Uterus (tissue), 4 donors: Measurements from ENCODE around the gene COCH. TPM values are rescaled to one million over a fixed set of nuclear protein-coding genes. Genes with fewer than 3 reads are reported as not detected.
"Not testable (repeated sequence)": the region's sequence is repeated elsewhere in the genome, so short reads cannot be mapped to it uniquely, and the experiment has no call there.

Experiments used
- DNase-seq, 2 donors: peaks; one replicate each; pipeline ENCODE4 v3.0.0-alpha.2; 2019 to 2020
- H3K27ac ChIP-seq, 2 donors: fragments of 200-600 bp; sonication (generic); 1 replicate in 1 of 2; 2 replicates in 1 of 2; pipeline ENCODE4 v1.5.1; 2016 to 2018
- H3K27me3 ChIP-seq, 2 donors: fragments of 200-600 bp; sonication (generic); one replicate each; pipeline ENCODE4 v1.5.1; 2018 to 2019; ENCODE audit warnings: control low read depth in 1 of 2
- H3K36me3 ChIP-seq, 2 donors: fragments of 200-600 bp; sonication (generic); one replicate each; pipeline ENCODE4 v1.5.1; 2019; ENCODE audit warnings: control low read depth in 1 of 2
- H3K4me1 ChIP-seq, 2 donors: fragments of 200-600 bp; sonication (generic); one replicate each; pipeline ENCODE4 v1.5.1; 2018 to 2019; ENCODE audit warnings: control low read depth in 1 of 2
- H3K4me3 ChIP-seq, 2 donors: fragments of 200-600 bp; sonication (generic); 1 replicate in 1 of 2; 2 replicates in 1 of 2; pipeline ENCODE4 v1.5.1; 2018 to 2019; ENCODE audit warnings: mild to moderate bottlenecking in 1 of 2
- H3K9me3 ChIP-seq, 2 donors: fragments of 200-600 bp; sonication (generic); one replicate each; pipeline ENCODE4 v1.5.1; 2019; ENCODE audit warnings: control low read depth in 1 of 2
- POLR2A ChIP-seq, 2 donors: fragments of 450-650 bp; IDR thresholded peaks; one replicate each; pipeline ENCODE4 v1.6.1; 2016; ENCODE audit warnings: antibody characterized with exemption in 2 of 2, mild to moderate bottlenecking in 1 of 2, moderate library complexity in 1 of 2
- intact Hi-C: fragments of 100-400 bp; cut with DNase I; formaldehyde crosslinking; loops from one replicate; pipeline ENCODE4 v1.15.1; 2023; ENCODE audit warnings: low total_unique reads
- total RNA-seq, 4 donors: library from RNA; depleted of rRNA in 3 of 4; stranded (reverse); fragments of >200 nt in 3 of 4; gene quantifications; one replicate each; pipeline versions ENCODE4 v1.1.0 to v1.2.4, GENCODE V29; 2014 to 2023
- TF ChIP-seq, protein P1 (sequence below), 4 experiments: fragments of 200-600 bp in 2 of 4; fragments of 450-650 bp in 2 of 4; sonication (generic) in 2 of 4; IDR thresholded peaks; one replicate each; pipeline ENCODE4 v1.5.1; 2016 to 2019; ENCODE audit warnings: antibody characterized with exemption in 4 of 4, mild to moderate bottlenecking in 2 of 4, moderate library complexity in 1 of 4
- donor health status: DM: yes; HTN: yes; CAD: no.

Gene COCH
- total RNA-seq, 4 donors from 2014 or later, result 0.30 to 6.5 (median 1.8) TPM; not detected in 1

DNA sequence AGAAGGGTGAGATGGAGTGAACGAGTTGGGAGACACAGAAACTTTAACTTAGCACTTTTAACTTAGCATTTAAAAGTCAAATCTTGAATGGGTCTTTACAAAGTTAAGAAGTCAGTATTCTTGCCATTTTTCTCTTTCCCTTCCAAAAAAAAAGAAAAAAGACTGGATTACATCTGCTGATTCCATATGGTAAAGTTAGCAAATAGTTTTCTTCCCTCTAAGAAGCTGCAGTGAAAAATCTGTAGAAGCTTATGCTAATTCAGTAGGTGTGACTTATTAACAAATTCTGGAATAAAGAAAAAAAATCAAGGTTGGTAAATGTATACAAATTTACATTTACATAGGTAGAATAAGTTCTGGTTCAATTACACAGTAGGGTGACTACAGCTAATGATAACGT lies 50.9 kb downstream of the COCH start:
- Histone ChIP-seq H3K36me3 (no peaks in the 10 kb centered on the region), H3K27ac (no peak overlapping the region), H3K27me3 (no peaks in the 10 kb centered on the region), H3K9me3 (no peaks in the 10 kb centered on the region), H3K4me1 (no peaks in the 10 kb centered on the region), H3K4me3 (no peak overlapping the region)
- TF ChIP-seq, protein P1, sequence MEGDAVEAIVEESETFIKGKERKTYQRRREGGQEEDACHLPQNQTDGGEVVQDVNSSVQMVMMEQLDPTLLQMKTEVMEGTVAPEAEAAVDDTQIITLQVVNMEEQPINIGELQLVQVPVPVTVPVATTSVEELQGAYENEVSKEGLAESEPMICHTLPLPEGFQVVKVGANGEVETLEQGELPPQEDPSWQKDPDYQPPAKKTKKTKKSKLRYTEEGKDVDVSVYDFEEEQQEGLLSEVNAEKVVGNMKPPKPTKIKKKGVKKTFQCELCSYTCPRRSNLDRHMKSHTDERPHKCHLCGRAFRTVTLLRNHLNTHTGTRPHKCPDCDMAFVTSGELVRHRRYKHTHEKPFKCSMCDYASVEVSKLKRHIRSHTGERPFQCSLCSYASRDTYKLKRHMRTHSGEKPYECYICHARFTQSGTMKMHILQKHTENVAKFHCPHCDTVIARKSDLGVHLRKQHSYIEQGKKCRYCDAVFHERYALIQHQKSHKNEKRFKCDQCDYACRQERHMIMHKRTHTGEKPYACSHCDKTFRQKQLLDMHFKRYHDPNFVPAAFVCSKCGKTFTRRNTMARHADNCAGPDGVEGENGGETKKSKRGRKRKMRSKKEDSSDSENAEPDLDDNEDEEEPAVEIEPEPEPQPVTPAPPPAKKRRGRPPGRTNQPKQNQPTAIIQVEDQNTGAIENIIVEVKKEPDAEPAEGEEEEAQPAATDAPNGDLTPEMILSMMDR (IDR thresholded peaks at IDR 0.05), result no peak
- no peak for TF ChIP-seq POLR2A (IDR thresholded peaks at IDR 0.05)
- DNase-seq, result no peak
- intact Hi-C loops, result no loop called here

DNA sequence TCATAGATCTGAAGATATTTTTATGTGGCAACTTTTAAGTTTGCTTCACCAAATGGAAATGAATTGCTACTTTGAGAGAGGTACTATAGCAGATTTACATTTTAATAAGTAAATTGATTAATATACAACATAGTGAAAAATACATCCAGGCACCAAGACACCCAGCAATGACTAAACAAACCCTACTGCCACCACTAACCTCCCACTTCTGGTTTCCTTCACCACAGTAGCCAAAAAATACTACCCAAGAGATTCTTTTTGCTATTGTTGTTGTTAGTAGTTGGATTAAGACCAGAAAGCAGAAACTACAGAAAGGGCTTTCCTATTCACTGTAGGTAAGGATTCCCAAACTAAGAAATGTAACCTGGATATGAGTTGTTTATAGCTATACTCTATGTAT lies 54.1 kb downstream of the COCH start:
- no peak for DNase-seq
- H3K36me3 ChIP-seq, result no peaks in the 10 kb centered on the region
- intact Hi-C loops, result no loop called here
- no peak overlapping the region for H3K4me3 ChIP-seq
- H3K4me1 ChIP-seq, result no peaks in the 10 kb centered on the region
- H3K9me3 ChIP-seq, result no peaks in the 10 kb centered on the region
- no peak overlapping the region for H3K27ac ChIP-seq
- no peaks in the 10 kb centered on the region for H3K27me3 ChIP-seq
- TF ChIP-seq, protein P1 (IDR thresholded peaks at IDR 0.05), result no peak
- no peak for TF ChIP-seq POLR2A (IDR thresholded peaks at IDR 0.05)

DNA sequence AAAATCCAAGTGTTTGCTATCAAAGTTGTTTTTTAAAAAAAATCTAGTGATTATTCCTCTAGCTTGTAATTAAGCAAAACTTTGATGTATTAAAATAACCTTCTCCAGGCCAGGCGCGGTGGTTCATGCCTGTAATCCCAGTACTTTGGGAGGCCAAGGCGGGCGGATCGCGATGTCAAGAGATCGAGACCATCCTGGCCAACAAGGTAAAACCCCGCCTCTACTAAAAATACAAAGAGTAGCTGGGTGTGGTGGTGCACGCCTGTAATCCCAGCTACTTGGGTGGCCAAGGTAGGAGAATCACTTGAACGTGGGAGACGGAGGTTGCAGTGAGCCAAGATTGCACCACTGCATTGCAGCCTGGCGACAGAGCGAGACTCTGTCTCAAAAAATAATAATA lies 59.6 kb downstream of the COCH start:
- H3K27ac ChIP-seq, DNase-seq, intact Hi-C loops, H3K4me1 ChIP-seq, H3K4me3 ChIP-seq, H3K36me3 ChIP-seq, H3K27me3 ChIP-seq, H3K9me3 ChIP-seq: not testable (repeated sequence)

DNA sequence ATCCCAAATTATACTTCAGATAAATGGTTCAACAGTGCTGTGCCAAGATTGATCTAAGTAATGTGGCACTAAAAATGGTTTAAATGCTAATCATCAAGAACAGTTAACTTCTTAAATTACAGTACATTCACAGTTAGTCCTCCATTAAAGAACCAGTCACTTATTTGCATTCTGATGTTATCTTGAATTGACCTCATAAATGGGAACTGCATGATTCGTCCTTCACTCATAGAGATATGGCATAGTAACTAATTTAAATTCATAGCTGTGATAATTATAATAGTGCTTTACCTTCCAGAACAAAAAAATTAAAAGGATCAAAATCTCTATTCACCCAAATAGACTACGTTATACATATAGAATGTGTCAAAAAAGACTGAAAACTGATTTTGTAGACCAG lies 61.1 kb downstream of the COCH start:
- no peaks in the 10 kb centered on the region for H3K9me3 ChIP-seq
- no peak for TF ChIP-seq POLR2A (IDR thresholded peaks at IDR 0.05)
- TF ChIP-seq, protein P1 (IDR thresholded peaks at IDR 0.05), result no peak

DNA sequence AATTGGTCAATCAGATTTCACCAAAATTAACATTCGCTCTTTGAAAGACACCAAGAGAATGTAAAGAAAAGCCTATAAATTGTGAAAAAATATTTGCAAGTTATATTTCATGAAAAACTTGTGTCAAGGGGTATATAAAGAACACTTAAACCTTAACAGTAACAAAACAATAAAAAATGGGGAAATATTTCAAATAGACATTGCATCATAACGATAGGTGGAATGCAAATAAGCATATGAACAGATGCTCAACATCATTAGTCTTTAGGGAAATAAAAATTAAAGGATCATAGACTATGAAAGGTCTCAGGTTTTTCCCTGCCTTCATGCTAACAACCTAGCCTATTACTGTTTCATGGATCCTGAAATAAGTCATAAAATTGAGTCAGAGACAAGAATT lies 64.3 kb downstream of the COCH start:
- Histone ChIP-seq H3K4me1 (no peaks in the 10 kb centered on the region), H3K27me3 (no peaks in the 10 kb centered on the region), H3K9me3 (no peaks in the 10 kb centered on the region), H3K4me3 (no peak overlapping the region), H3K36me3 (no peaks in the 10 kb centered on the region), H3K27ac (no peak overlapping the region)
- DNase-seq, result no peak
- TF ChIP-seq POLR2A (IDR thresholded peaks at IDR 0.05), result no peak
- TF ChIP-seq, protein P1 (IDR thresholded peaks at IDR 0.05), result no peak
- intact Hi-C loops, result no loop called here

More for the DNA sequence above, 61.1 kb downstream of the COCH start:
- no peaks in the 10 kb centered on the region for H3K27me3 ChIP-seq
- H3K4me3 ChIP-seq, result no peak overlapping the region
- no peaks in the 10 kb centered on the region for H3K36me3 ChIP-seq
- intact Hi-C loops, result no loop called here
- DNase-seq, result no peak
- no peaks in the 10 kb centered on the region for H3K4me1 ChIP-seq
- H3K27ac ChIP-seq, result no peak overlapping the region

Other genes starting within 250 kb of the COCH start
- 10 to 100 TPM in 2 of 4 donors, 1 to 10 TPM in 2; 2.3 to 30.4 (median 9.9) TPM for gene AP4S1, start 151.1 kb downstream of the COCH start, total RNA-seq
- 10 to 100 TPM; 25.9 to 82.0 (median 65.0) TPM for gene STRN3, start 151.8 kb downstream of the COCH start, total RNA-seq